Fibroblast of skin of left quadriceps (primary cell): ENCODE measurements around the gene DDIT4.
"Not testable (repeated sequence)": the region's sequence is repeated elsewhere in the genome, so short reads cannot be mapped to it uniquely, and the experiment has no call there.

Experiments used
- DNase-seq, 2 experiments: peaks; one replicate each; pipeline ENCODE4 v3.0.0-alpha.2; 2013; ENCODE audit warnings: low read depth in 2 of 2

The DDIT4 gene

GRCh38 chr10:72249176-72249862 lies 24.4 kb upstream of the DDIT4 start:
- DNase-seq: not testable (repeated sequence)

GRCh38 chr10:72250666-72251065 lies 23.1 kb upstream of the DDIT4 start:
- no peak for DNase-seq

- DNase-seq: no peak
These were observed 22.1 kb upstream of the DDIT4 start for GRCh38 chr10:72251635-72252034.

DNA sequence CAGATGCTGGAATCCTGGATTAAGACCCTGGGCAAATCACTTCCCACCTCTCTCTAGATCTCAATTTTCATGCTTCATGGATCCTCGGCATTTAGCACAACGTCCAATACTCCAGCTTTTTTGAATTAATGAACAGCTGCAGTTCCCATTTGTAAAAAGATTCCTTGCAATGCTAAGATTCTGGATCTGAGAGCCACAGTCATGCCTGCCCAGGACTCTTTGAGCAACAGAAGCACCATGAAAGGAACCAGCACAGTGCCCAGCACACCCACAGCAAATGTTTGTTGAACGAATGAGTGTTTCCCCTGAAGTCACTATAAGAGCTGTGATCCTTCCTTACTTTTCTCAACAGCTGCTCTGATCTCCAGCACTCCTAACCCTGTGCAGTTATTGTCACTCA lies 20.8 kb upstream of the DDIT4 start:
- DNase-seq: no peak

DNA sequence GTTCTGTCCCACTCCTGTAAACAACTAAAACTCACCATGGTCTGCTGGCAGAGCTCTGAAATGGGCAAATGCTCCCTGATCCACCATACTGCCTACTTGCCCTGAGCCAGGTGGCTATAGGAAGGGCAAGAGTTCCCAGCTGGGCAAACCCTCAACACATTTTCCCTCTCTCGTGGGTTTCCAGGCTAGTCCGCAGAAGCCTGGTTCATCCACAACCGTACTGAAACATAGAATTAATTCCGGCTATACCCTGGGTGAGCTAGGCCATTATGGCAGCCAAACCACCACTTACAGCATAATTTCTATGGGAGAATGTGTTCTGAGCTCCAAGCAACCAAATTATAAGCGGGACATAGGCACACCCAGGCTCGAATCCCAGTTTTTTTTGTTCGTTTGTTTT lies 20.1 kb upstream of the DDIT4 start:
- no peak for DNase-seq

- no peak for DNase-seq
These were observed 18.7 kb upstream of the DDIT4 start for GRCh38 chr10:72254813-72255568.

- no peak for DNase-seq
These were observed 17.6 kb upstream of the DDIT4 start for GRCh38 chr10:72255977-72256729.

GRCh38 chr10:72257051-72257892 lies 16.5 kb upstream of the DDIT4 start:
- no peak for DNase-seq

- no peak for DNase-seq
These were observed 15.1 kb upstream of the DDIT4 start for GRCh38 chr10:72258617-72259016.

DNA sequence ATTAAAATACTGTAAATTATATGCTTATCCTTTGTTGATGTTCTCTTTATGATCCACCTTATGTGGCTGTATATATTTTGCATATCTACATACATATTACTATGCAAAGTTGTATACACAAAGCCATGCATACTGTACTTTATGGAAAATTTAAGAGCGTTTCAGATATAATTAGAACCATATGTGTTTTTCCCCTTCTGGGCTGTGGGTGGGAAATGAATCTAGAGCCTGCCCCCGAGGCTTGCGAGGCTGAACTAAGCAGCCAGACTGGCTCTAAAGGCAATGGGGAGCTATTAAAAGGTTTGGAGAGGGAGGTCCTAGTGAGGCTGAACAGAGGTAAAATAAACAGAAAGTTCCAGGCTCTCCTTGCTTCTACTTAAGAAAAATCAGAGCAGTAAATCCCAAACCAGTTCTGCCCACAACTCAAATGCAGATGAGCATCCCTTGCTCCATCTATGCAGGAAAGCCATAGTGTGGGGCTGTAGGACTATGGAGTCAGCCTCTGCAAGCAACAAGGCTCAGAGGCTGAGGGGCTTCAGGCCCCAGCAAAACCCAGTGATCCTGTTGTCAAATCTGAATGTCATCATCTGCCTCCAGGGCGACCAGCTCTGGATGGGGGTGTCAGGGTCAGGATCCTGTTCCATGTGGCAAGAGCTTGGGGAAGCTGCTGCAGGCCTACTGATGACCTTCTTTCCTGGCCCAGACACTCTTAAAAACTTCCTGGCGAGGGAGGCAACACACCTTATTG lies 14.1 kb upstream of the DDIT4 start:
- peak; percentile 89 for DNase-seq

DNA sequence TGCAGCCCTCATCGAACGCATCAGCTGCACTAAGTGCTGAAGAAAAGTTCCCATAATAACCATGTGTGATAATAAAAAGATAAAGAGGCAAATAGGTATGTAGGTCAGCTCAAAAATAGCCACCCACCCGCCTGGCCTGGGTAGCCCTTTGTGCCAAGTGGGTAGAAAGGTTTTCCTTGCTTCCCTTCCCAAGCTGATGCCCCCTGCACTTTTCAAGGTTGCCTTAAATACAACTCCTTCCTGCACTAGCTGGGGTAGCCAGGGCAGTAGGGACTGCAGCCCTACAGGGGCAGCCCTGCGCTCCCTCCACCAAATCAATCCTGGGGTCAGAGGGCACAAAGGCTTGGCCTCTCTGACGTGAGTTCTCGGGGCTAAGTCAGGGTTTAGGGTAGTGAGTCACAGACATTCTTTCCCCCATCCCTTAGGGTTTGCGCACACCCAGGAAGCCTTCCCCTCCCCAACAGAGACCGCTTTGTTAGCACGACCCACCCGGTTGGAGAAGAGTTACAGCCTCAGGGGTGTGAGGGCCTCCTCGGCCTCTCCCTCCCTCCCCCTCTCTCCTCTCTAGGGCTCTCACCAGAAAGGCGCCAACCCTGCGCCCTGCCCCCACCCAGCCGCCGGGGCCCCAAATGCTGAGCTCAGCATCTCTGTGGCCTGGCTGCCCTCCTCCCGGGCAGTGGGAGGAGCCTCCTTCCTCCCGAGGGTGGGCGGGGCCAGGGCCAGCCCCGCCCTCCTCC lies 13.3 kb upstream of the DDIT4 start:
- peak; percentile 86 to 87 for DNase-seq

- no peak for DNase-seq
These were observed 12.5 kb upstream of the DDIT4 start for GRCh38 chr10:72260976-72261783.

DNA sequence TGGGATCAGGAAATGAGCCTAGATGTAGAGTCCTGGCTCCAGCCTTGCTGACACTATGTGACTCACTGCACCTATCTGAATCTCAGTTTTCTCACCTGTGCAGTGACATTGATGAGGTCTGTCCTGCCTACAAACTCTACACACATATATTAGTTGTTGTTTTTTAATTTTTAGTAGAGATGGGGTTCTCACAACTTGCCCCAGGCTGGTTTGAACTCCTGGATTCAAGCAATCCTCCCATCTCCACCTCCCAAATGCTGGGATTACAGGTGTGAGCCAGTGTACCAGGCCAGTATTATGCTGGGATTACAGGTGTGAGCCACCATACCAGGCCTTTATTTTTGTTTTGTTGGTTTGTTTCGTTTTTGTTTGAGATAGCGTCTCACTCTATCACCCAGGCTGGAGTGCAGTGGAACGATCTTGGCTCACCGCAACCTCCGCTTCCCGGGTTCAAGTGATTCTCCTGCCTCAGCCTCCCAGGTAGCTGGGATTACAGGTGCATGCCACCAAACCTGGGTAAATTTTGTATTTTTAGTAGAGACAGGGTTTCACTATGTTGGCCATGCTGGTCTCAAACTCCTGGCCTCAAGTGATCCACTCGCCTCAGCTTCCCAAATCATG lies 11.8 kb upstream of the DDIT4 start:
- no peak for DNase-seq

DNA sequence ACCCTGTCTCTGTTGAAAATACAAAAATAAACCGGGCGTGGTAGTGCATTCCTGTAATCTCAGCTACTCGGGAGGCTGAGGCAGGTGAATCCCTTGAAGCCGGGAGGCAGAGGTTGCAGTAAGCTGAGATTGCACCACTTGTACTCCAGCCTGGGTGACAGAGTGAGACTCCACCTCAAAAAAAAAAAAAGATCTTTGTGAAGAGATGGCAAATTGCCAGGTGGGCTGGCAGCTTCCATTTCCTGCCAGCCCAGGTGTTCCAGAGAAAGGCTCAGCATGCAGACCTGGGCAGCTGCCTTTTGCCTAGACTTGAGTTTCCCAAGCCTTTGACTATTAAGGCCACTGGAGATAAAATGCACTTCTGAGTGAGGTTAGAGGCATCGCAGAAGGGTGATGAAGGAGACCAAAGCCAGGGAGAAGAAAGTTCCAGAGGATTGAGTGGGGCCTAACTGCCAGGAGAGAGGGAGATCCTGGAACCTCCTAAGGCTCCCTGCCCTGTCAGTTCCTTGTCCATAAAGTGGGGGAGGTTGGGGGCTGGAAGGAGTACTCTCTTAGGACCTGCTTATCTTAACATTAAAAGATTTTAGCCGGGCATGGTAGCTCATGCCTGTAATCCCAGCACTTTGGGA lies 10.0 kb upstream of the DDIT4 start:
- no peak for DNase-seq

GRCh38 chr10:72264536-72264935 lies 9.2 kb upstream of the DDIT4 start:
- DNase-seq: no peak

- no peak for DNase-seq
These were observed 8.2 kb upstream of the DDIT4 start for GRCh38 chr10:72265508-72265907.

DNA sequence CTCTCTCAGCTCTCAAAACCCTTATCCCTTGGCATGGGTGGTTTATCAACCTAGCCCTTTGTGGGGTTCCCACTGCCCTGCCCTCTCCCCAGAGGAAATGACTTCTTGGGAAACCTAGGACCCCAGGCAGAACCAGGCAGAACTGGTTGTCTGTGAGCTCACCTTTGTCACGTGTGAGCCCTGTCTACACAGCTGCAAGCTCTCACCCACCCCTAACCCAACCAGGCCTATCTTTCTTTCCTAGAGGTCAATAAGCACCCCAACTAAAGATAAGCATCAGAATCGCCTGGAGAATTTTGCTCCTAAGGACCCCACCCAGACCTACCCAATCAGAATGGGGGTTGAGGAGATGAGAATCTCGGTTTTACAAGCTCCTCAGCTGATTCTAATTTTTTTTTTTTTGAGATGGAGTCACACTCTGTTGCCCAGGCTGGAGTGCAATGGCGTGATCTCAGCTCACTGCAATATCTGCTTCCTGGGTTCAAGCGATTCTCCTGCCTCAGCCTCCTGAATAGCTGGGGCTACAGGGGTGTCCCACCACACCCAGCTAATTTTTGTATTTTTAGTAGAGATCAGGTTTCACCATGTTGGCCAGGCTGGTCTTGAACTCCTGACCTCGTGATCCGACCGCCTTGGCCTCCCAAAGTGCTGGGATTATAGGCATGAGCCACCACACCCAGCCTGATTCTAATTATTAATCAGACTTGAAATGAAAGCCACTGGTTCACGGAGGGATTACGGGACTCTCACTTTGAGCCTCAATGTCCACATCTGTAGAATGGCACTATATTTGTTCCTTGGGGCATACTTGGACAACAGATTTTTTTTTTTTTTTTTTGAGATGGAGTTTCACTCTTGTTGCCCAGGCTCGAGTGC lies 7.5 kb upstream of the DDIT4 start:
- DNase-seq: no peak

DNA sequence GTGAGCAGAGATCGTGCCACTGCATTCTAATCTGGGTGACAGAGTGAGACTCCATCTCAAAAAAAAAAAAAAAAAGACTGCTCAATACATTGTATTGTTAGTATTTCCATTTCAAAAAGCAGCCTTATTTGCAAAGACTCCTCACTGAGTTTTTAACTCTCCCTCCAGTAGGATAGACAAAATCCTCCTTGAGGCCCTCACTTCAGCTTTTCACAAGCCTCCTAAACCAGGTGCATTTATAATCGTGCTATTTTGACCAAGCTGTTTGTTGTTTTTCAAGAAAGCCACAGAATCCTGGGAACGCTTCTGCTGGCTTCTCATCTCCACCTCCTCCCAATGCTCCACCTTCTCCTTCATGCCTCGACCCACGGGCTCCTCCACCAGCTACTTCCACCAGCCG lies 6.3 kb upstream of the DDIT4 start:
- DNase-seq: no peak
